NCI-H2081 treated with DMSO at 0.1 percent for 48 hours (cell line): Measurements from ENCODE around the gene OR4X2.
"Not testable (repeated sequence)": the region's sequence is repeated elsewhere in the genome, so short reads cannot be mapped to it uniquely, and the experiment has no call there.

ENCODE experiments used
- DNase-seq: peaks from one replicate; lab custom pipeline; 2025; lab: John Stamatoyannopoulos, UW

The OR4X2 gene

GRCh38 chr11:48244804-48245203, at the start of gene OR4X2:
TSS of gene OR4X2 (plus strand) at chr11:48245104. CDS start at chr11:48245104, 0 bp downstream.
- DNase-seq: no peak

GRCh38 chr11:48207881-48208280, 37.0 kb upstream of the OR4X2 start:
- DNase-seq: no peak

GRCh38 chr11:48210052-48210451, 34.9 kb upstream of the OR4X2 start:
- DNase-seq: no peak

- DNase-seq: no peak
Observed at GRCh38 chr11:48216510-48216909, 28.4 kb upstream of the OR4X2 start, which contains the start of gene OR4B1. TSS of gene OR4B1 (plus strand) at chr11:48216810. CDS start at chr11:48216810, 0 bp downstream.

GRCh38 chr11:48228761-48229160, 16.1 kb upstream of the OR4X2 start:
- no peak for DNase-seq

GRCh38 chr11:48230057-48230456, 14.8 kb upstream of the OR4X2 start:
- not testable (repeated sequence) for DNase-seq

GRCh38 chr11:48237727-48238126, 7.2 kb upstream of the OR4X2 start:
- DNase-seq: no peak

- DNase-seq: no peak
Observed at GRCh38 chr11:48242501-48242900, 2.4 kb upstream of the OR4X2 start.

- no peak for DNase-seq
Observed at GRCh38 chr11:48248902-48249301, 4.0 kb downstream of the OR4X2 start.

GRCh38 chr11:48261600-48261999, 16.7 kb downstream of the OR4X2 start:
- no peak for DNase-seq

- DNase-seq: no peak
Observed at GRCh38 chr11:48263423-48263911, 18.6 kb downstream of the OR4X2 start, which contains the start of gene OR4X1. TSS of gene OR4X1 (plus strand) at chr11:48263861. CDS start at chr11:48263861, 0 bp downstream.

GRCh38 chr11:48270621-48271020, 25.7 kb downstream of the OR4X2 start:
- no peak for DNase-seq

- DNase-seq: no peak
Observed at GRCh38 chr11:48272606-48273005, 27.7 kb downstream of the OR4X2 start.
